Iris pigment epithelial cell (primary cell): ENCODE measurements around the gene NMRK2.
"Not testable (repeated sequence)": the region's sequence is repeated elsewhere in the genome, so short reads cannot be mapped to it uniquely, and the experiment has no call there.

ENCODE experiments used
- DNase-seq: peaks from one replicate; pipeline ENCODE4 v3.0.0-alpha.2; 2011; ENCODE audit warnings: low read depth

Gene NMRK2

DNA sequence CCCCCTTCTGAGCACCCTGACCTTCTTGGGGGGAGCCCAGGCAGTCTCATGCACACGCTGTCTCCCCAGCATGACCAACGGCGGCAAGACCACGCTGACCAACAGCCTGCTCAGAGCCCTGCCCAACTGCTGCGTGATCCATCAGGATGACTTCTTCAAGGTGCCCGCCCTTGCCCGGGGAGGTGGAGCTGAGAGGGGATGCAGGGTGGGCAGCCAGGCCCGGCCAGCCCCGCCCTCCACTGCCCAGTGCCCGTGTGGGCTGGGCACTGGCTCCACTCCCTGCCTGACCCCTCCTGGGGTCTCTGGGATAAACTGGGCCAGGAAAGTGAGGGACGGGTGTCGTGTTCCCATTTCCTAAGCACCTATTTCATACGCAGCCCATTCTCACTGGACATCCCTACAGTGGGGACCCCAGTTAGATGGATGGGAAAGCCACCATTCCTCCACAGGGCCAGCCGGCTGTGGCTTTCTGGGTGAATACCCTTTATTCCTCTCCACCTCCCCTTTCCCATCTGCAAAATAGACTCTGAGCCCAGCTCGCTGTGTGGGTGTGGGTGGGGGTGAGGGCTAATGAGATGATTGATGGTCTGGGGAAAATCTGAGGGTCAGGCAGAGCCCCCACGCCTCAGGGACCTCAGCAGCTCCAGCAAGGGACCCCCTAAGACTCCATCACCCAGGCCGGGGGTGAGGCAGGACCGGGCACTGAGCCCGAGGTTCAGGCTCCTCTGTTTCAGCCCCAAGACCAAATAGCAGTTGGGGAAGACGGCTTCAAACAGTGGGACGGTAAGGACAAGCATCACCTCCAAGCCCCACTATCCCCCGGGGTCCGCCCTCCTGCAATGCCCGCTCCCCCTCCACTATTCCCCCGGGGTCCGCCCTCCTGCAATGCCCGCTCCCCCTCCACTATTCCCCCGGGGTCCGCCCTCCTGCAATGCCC is 3.9 kb downstream of the NMRK2 start:
- DNase-seq = no peak

DNA sequence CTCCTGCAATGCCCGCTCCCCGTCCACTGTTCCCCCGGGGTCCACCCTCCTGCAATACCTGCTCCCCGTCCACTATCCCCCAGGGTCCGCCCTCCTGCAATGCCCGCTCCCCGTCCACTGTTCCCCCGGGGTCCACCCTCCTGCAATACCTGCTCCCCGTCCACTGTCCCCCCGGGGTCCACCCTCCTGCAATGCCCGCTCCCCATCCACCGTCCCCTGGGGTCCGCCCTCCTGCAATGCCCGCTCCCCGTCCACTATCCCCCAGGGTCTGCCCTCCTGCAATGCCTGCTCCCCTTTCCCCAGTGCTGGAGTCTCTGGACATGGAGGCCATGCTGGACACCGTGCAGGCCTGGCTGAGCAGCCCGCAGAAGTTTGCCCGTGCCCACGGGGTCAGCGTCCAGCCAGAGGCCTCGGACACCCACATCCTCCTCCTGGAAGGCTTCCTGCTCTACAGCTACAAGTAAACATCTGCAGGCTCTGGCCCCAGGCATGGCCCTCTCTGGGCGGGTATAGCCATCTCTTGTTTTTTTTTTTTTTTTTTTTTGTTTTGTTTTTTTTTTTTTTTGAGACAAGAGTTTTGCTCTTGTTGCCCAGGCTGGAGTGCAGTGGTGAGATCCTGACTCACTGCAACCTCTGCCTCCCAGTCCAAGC is 5.6 kb downstream of the NMRK2 start:
- DNase-seq = not testable (repeated sequence)

DNA sequence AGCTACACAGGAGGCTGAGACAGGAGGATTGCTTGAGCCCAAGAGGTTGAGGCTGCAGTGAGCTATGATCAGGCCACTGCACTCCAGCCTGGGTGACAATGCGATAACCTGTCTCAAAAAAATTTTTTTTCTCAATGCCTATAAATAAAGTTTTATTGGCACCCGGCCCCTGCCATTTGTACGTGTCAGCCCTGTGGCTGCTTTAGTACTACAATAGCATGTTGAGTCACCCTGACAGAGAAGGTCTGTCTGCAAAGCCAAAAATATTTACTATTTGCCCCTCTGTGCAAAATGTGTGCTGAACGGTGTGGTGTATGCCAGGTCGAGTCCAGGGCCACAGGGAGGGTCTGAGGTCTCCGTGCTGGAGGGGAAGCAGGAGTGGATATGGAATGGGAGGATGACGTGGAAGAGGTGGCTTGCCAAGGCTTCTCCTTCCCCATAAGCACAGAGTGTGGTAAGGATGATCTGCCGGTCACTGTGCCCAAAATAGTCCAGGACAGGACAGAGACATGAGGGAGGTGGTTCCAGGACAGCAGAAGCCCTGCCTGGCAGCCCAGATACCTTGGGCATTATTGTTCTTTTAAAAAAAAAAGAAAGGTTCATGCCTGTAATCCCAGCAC is 10.0 kb downstream of the NMRK2 start:
- DNase-seq = no peak

DNA sequence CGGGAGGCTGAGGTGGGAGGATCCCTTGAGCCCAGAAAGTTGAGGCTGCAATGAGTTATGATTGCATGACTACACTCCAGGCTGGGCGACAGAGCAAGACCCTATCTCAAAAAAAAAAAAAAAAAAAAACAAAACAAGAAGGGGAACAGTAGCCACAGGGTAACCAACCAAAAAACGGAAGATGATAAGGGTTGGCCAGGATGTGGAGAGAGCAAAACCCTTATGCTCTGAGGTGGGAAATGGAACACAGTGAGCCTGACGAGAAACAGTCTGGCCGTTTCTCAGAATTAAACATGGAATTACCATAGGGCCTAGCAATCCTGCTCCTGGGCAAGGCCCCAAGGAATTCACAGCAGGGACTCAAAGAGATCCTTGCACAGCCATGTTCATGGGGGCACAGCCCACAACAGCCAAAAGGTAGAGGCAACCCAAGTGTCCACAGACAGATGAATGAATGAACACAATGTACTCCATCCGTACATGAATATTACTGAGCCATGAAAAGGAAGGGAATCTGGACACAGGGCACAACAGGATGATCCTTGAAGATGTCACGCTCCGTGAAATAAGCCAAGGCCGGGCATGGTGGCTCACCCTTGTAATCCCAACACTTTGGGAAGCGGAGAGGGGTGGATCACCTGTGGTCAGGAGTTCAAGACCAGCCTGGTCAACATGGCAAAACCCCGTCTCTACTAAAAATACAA is 11.3 kb downstream of the NMRK2 start:
- no peak for DNase-seq

DNA sequence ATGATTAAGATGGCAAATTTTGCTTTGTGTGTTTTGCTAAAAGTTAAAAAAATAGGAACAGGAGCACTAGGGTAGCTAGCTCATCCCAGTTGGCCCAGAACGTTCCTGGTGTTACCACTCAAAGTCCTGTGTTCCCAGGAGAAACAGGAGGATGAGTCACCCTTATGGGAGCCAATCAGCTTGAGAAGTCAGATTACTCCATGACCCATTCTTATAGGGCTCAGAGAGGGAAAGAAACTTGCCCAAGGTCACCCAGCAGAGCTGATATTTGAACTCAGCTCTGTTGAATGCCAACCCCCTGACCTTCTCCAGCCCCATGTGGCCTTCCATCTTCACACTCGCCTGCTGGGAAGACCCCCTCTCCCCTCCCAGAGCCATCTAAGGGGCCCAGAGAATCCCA is 13.0 kb downstream of the NMRK2 start:
- DNase-seq = peak; percentile 28

DNA sequence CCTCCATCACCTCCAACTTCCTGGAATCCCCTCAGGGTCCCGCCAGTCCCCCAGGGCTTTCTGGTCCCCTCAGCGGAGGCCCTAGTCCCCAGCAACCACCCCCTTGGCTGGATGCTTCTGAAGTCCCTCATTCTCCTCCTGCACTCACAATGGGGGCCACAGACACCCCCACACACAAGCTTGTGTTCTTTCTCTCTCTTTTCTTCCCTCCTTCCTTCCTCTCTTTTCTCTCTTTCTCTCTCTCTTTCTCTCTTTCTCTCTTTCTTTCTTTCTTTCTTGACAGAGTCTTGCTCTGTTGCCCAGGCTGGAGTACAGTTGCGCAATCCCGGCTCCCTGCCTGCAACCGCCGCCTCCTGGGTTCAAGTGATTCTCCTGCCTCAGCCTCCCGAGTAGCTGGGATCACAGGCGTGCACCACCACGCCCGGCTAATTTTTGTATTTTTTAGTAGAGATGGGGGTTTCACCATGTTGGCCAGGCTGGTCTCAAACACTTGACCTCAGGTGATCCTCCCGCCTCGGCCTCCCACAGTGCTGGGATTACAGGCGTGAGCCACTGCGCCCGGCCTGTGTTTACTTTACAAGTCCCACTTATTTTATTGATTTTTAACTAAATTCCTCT is 14.6 kb downstream of the NMRK2 start:
- not testable (repeated sequence) for DNase-seq

DNA sequence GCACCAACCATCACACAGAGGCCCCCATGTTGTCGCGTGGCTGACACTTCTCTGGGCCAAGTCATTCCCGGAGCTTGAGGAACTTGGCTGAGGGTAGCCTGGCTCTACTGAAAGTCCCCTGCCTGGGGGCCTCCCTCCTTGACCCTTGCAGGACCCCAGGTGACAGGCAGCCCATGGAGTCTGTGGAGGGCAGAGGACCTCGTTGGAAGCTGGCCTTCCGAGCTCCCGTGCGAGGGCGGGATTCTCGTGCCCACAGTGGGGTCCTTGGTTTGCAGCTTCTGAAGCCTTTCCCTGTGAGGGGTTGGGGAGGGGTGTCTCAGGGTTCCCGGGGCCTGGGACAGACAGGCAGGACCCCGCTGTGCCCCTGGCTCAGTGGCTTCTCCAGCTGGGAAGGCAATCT is 16.4 kb downstream of the NMRK2 start:
- DNase-seq = no peak

DNA sequence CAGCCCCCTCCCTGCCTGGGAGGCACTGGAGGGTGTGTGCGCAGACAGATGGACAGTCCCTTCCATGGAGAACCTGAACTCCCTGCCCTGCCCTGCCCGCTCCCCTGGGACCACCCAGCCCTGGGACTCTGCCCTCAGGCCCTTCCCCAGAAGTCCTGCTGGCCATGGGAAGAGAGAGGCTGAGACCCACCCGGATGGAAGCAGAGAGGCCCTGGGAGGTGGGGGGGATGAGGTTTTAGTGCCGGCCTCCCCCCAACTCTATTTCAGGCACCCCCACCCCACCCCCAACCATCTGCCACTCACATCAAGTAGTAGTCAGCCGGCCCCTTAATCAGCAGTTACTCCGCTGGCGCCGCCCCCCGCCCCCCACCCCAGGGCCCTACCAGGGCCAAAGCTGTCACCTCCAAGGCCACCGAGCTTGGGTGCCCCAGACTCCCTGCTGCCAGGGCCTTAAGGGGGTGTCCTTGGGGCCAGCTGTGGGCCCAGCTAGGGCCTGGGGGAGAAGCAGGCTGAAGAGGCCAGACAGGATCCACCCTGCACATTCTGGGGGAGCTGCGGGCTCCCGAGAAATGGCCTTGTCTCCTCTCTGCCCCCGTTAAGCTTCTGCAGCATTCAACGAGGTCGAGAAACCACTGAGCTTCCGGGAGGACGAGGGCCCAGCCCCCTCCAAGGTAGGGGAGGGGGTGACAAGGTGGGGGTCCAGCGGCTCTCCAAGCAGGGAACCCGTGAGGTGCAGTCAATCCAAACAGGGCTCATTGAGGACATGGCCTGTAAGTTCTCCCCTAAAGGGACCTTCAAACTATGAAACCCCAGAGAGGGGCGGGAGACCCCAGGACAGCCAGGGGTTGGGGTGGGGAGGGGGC is 17.4 kb downstream of the NMRK2 start:
- no peak for DNase-seq

DNA sequence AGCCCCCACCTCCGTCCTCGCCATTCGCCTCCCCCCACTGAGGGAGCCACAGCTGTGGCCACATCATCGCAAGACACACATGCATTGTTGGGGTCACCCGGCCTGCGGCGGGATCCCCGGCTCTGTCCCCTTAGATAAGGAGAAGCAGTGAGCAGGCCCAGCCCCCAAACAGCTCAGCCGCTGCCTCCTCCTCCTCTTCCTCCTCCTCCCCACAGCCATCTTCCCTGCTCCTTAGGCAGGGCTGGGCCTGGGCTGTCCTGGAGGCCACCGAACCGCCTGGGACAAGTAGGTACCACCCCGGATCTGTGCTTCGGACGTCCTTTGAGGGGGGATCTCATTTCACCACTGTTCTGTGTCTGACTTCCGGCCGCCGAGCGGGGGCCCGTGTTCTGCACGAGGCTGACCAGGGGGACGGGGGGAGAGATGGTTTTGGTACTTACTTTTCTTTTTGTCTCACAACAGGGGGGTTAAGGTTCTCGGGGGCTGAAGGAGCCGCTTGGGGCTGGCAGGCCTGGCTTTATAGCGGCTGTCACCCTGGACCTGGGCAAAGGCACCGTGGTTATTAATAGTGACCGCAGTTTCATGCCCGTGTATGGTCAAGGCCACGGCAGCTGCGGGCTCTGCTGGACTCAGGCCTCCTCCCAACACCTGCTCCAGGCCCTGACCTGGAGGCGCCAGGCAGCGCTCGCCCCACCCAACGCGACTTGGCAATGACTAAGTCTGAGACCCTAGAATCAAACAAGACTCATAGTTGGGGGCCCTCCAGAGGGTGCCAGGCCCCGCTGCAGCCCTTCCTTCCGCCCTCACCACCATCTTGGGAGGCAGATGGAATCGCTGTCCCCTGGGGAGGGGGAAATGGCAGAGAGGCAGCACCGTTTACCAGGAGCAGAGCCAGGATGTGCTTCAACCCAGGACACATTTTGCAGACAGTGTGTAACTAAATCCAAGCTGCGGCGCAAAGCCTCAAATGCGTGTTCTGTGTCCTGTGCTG is 18.3 kb downstream of the NMRK2 start:
- no peak for DNase-seq

DNA sequence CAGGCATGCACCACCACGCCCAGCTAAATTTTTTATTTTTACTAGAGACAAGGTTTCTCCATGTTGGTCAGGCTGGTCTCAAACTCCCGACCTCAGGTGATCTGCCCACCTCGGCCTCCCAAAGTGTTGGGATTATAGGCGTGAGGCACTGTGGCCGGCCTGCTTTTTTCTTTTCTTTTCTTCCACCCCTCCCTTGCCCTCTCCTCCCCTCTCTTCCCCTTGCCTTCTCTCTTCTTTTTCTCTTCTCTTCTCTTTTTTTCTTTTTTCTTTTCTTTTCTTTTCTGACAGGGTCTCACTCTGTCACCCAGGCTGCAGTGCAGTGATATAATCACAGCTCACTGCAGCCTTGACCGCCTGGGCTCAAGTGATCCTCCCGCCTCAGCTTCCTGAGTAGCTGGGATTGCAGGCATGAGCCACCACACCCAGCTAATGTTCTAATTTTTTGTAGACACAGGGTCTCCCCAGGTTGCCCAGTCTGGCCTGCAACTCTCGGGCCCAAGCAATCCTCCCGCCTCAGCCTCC is 19.9 kb downstream of the NMRK2 start:
- not testable (repeated sequence) for DNase-seq

DNA sequence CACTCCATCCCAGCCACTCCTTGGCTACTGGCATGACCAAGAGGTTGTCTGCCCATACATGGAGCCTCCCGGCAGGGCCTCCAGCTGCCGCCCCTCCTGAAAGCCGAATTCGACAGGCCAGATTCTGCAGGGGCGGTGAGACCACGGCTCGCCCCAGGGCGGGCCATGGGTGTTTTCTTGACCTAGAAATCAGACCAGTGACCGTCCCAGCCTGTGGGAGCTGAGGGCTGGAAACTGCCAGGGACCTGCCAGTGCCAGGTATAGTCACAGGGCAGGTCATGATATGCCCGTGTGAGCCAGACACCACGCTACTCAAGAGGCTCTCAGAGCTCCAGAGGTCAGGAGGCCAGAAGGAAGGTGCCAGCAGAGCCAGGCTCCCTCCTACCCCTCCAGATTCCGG is 21.2 kb downstream of the NMRK2 start:
- DNase-seq = no peak

DNA sequence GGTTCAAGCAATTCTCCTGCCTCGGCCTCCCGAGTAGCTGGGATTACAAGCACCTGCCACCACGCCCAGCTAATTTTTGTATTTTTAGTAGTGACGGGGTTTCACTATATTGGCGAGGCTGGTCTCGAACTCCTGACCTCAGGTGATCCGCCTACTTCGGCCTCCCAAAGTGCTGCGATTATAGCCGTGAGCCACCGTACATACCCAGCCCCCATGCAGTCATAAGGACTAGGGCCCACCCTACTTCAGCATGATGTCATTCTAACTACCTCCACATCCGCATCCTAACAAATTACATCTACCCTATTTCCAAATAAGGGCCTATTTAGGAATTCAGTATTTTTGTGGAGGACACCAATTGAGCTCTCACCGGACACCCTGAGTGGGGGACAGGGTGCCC is 22.4 kb downstream of the NMRK2 start:
- not testable (repeated sequence) for DNase-seq

DNA sequence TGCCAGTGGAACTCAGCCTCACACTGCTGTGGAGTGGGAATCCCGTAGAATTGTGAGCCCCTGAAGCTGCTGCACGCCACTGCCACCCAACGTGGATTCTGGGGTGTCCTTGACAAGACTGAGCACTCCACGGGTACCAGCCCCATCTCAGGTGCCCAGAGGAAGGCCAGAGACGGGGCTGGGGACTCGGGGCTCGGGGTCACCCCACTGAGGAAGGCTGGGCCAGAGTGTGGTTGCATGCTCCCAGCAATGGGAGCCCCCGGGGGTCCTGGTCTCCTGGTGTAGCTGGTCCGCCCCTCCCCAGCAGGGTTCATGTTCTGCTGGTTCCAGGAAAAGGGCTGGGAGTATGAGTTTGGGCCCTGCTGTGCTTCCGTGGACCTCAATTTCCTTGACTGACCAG is 22.8 kb downstream of the NMRK2 start:
- no peak for DNase-seq

DNA sequence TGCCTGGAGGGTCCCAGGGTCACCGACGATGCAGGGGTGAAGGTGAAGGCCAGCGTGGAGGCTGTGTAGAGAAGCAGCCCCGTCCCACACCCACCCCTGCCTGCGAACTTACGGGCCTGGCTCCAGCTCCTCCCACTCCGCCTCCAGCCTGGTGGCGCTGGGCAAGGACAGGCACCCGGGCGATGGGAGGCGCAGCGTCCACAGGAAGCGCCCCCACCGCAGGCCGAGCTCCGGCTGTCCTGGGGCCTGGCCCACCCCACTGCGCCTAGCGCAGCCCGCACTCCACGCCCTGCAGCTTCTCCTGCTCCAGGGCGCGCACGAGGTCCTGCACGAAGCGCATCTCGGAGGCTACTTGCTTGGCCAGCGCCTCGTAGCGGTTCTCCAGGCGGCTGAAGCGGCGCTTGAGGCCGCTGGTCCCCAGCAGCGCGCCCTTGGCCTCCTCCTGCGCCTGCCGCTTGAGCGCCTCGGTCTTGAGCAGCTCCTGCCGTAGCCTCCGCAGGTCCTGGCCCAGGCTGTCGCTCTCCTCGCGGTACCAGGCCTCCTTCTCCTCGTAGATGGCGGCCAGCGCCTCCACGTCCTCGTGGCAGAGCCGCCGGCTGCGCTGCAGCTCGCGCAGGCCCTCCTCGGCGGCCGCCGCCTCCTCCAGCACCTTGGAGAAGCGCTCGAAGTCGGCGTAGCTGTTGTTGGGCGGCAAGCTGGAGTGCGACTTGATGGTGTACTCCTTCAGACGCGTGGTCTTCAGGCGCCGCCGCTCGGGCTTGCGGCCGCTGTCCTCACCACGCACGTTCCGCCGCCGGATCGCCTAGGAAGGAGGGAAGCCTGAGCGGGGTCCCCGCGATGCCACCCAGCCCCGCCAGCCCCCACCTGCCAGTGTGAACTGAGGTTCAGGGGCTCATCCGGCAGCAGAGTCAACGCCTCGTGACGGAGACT is 26.2 kb downstream of the NMRK2 start:
- no peak for DNase-seq

DNA sequence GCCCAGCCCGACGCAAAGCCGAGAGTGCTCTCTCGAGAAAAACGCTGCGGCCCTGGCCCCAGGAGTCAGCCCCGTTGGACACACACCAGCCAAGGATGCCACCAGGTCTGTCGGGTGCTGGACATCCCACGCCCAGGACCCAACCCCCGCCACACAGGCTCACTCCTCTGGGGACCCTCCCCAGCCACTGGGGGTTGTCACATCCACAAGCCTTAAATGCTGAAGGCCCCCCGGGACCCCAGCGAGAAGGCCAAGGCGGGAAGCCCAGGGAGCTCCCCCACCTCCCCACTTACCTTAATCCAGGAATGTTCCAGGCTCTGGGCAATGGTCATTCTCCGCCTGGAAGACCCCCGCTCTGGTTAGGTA is 26.9 kb downstream of the NMRK2 start:
- no peak for DNase-seq

DNA sequence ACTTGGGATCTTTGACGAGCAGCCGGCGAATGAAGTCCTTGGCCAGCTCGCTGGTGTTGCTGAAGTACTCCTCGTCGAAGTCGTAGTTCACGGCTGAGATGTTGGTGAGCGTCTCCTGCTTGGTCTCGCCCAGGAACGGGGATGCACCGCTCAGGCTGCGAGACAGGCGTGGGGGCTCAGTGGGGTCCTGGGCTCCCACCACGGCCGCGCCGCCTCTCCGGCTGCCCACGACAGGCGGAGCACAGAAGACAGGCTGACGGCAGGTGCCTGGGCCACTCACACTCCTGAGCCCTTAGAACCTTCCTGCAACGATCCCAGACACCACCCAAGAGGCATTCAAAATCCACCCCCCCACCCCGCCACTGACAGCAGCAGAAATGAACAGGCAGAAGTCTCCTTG is 28.1 kb downstream of the NMRK2 start:
- DNase-seq = no peak

DNA sequence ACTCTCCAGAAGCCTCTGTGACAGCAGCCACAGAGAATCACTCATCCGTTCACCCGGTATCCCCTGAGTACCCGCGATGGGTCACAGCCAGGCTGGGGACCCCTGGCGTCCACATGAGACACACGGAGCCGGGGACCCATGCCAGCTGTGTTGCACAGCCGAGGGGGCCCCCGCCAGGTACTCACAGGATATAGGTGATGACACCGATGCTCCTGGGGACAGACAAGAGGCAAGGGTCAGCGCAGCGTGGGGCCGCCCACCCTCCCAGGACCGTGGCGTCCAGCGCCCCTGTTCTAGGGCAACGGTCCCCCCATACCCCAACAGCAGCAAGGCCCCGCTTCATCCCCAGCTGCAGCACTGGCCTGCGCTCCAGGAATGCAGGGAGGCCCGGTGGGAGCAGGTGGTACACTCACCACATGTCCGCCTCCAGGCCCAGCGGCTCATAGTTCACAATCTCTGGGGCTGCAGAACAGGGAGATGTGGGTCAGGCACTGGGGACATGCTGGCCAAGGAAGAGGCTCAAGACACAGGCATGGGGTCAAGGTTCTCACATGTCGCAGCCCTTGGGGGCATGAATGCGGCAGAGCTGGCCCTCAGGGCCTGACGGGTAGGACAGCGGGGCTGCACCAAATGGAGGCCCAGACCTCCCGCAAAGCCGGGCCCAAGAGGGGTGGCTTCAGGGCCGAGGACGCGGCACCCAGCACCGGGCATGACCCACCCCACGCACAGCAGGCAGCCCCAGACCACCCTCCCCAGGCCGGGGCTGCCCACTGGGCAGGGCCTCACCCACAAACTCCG is 30.8 kb downstream of the NMRK2 start:
- DNase-seq = no peak
